Thyroid gland (tissue), 4 donors: ENCODE measurements around the gene LCN6. TPM values are rescaled to one million over a fixed set of nuclear protein-coding genes. Genes with fewer than 3 reads are reported as not detected.
A peak's percentile ranks its signal among the peaks of the same experiment; 100 is the strongest.

Experiments
- DNase-seq, 2 donors: peaks; one replicate each; pipeline ENCODE4 v3.0.0-alpha.2; 2019
- H3K27ac ChIP-seq, 3 donors: fragments of 200-600 bp; sonication (generic); 1 replicate in 2 of 3; 2 replicates in 1 of 3; pipeline ENCODE4 v1.5.1; 2016 to 2019; ENCODE audit warnings: mild to moderate bottlenecking in 1 of 3, moderate library complexity in 1 of 3
- H3K27me3 ChIP-seq: fragments of 200-600 bp; sonication (generic); one replicate; pipeline ENCODE4 v1.5.1; 2019
- H3K36me3 ChIP-seq, 2 donors: fragments of 200-600 bp; sonication (generic); one replicate each; pipeline ENCODE4 v1.5.1; 2016 to 2019
- H3K4me1 ChIP-seq, 2 donors: fragments of 200-600 bp; sonication (generic); one replicate each; pipeline ENCODE4 v1.5.1; 2017 to 2019
- H3K4me3 ChIP-seq, 3 donors: fragments of 200-600 bp; sonication (generic); replicated peaks in 1 of 3; 1 replicate in 2 of 3; 2 replicates in 1 of 3; pipeline ENCODE4 v1.5.1; 2016; ENCODE audit warnings: mild to moderate bottlenecking in 1 of 3
- H3K9me3 ChIP-seq: fragments of 200-600 bp; sonication (generic); one replicate; pipeline ENCODE4 v1.5.1; 2017
- POLR2A ChIP-seq, 2 donors: fragments of 450-650 bp; IDR thresholded peaks; one replicate each; pipeline ENCODE4 v1.6.1; 2017; ENCODE audit warnings: antibody characterized with exemption in 2 of 2, mild to moderate bottlenecking in 2 of 2, moderate library complexity in 1 of 2
- WGBS, 2 donors: methylation state at CpG; one replicate each; pipeline ENCODE4 v1.1.5; 2017; 5-methylcytosine and 5-hydroxymethylcytosine counted together
- intact Hi-C: fragments of 100-400 bp; cut with DNase I; formaldehyde crosslinking; loops from one replicate; pipeline ENCODE4 v1.15.1; 2023
- total RNA-seq, 4 donors: library from RNA; depleted of rRNA; stranded (reverse); fragments of >200 nt; gene quantifications; one replicate each; pipeline ENCODE4 v1.2.3, GENCODE V29; 2016
- TF ChIP-seq, protein P1 (sequence below), 6 experiments: fragments of 200-600 bp in 3 of 6; fragments of 450-650 bp in 3 of 6; sonication (generic) in 3 of 6; IDR thresholded peaks; one replicate each; pipeline ENCODE4 v1.5.1; 2016 to 2019; ENCODE audit warnings: antibody characterized with exemption in 6 of 6, mild to moderate bottlenecking in 2 of 6, inconsistent platforms in 1 of 6, moderate library complexity in 1 of 6

Gene LCN6
- total RNA-seq, 4 donors from 2014 or later, result 1.4 to 10.0 (median 4.5) TPM

DNA sequence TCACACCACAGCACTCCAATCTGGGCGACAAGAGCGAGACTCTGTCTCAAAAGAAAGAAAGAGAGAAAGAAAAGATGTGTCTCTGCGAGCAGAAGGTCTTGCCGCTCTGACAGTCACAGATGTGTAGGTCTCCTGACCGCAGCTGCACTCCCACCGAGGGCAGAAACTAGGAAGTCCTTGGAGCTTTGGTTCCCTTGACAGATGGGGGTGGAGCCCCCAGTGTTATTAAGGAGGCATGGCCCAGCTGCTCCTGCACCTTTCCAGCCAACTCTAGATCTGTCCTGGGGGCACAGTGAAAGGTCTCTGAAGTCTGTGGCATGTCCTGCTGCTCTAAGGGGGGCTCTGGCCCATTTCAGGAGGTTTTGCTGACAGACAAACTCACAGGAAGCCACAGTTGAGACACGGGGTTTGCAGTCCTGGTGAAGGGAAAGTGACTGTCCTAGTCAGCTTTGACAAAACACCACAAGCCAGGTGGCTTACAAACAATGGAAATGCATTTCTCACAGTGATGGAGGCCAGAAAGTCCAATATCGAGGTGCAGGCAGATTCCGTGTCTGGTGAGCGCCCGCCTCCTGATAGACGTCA, 45.0 kb downstream of the LCN6 start:
- H3K36me3 ChIP-seq, result no peaks in the 10 kb centered on the region
- no peak for DNase-seq
- intact Hi-C loops, result no loop called here
- H3K4me1 ChIP-seq, result peaks cover 0 to 7% of the 10 kb centered on the region in 2 donors
- no peak for TF ChIP-seq POLR2A (IDR thresholded peaks at IDR 0.05)
- TF ChIP-seq, protein P1, sequence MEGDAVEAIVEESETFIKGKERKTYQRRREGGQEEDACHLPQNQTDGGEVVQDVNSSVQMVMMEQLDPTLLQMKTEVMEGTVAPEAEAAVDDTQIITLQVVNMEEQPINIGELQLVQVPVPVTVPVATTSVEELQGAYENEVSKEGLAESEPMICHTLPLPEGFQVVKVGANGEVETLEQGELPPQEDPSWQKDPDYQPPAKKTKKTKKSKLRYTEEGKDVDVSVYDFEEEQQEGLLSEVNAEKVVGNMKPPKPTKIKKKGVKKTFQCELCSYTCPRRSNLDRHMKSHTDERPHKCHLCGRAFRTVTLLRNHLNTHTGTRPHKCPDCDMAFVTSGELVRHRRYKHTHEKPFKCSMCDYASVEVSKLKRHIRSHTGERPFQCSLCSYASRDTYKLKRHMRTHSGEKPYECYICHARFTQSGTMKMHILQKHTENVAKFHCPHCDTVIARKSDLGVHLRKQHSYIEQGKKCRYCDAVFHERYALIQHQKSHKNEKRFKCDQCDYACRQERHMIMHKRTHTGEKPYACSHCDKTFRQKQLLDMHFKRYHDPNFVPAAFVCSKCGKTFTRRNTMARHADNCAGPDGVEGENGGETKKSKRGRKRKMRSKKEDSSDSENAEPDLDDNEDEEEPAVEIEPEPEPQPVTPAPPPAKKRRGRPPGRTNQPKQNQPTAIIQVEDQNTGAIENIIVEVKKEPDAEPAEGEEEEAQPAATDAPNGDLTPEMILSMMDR (IDR thresholded peaks at IDR 0.05), result no peak
- no peak overlapping the region for H3K4me3 ChIP-seq
- H3K27me3 ChIP-seq, result no peaks in the 10 kb centered on the region
- WGBS, 2 donors, result 85 to 91% methylated on average over 10 to 12 of the region's 12 CpGs
- no peaks in the 10 kb centered on the region for H3K9me3 ChIP-seq
- no peak overlapping the region for H3K27ac ChIP-seq

DNA sequence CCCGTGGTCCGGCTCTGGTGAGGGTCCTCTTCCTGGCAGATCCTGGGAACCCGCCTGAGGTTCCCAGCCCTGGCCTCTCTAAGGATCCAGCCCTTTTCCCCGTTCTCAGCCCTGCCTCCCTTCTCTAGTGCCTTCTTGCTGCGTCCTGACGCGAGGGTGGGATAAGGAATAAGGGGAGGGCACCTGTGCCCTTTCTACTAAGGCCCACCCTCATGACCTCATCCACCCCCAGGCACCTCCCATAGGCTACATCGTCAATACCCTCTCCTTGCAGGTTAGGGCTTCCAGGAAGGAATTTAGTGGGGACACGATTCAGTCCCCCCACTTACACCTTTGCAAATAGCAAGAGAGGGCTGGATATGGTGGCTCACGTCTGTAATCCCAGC, 46.7 kb downstream of the LCN6 start:
- intact Hi-C loops, result no loop called here
- 57 to 60% methylated on average over 10 of the region's 10 CpGs for WGBS, 2 donors
- H3K27ac ChIP-seq, result no peak overlapping the region
- no peaks in the 10 kb centered on the region for H3K36me3 ChIP-seq
- no peak for DNase-seq
- no peaks in the 10 kb centered on the region for H3K9me3 ChIP-seq
- peaks cover 0 to 18% of the 10 kb centered on the region in 2 donors for H3K4me1 ChIP-seq
- H3K4me3 ChIP-seq, result no peak overlapping the region
- no peaks in the 10 kb centered on the region for H3K27me3 ChIP-seq
- TF ChIP-seq POLR2A (IDR thresholded peaks at IDR 0.05), result no peak
- TF ChIP-seq, protein P1 (IDR thresholded peaks at IDR 0.05), result no peak

DNA sequence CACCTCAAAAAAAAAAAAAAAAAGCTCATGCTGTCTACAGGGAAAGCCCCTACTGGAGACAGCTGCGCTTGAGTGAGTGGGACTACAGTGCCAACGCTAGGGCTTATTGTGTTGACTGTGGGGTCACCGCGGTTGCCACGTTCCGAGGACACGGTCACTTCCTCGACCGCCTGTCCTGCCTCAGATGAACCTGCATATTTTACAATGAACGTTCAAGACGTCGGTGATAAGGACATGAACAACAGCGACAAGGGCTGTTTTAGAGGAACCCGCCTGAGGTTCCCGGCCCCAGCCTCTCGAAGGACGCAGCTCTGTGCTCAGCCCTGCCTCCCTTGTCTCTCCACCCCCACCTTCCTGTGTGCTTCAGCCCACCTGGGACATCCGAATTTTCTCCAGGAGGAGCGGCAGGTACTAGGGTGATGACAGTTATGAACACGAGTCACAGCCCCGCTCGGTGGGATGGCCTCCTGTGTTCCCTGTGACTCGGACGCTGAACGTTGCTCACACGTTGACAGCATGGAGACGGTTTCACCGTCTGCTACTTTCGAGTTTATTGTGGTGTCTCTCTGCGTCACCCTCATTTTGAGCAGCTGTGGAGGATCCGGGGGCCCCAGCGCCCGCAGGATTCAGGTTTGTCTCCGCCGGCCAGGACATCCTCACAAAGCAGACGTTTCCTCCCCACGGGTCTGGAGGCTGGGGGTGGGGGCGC, 47.2 kb downstream of the LCN6 start:
- no peak overlapping the region for H3K4me3 ChIP-seq
- WGBS, 2 donors, result 26 to 44% methylated on average over 37 to 38 of the region's 38 CpGs
- intact Hi-C loops, result no loop called here
- no peaks in the 10 kb centered on the region for H3K36me3 ChIP-seq
- H3K27ac ChIP-seq, result no peak overlapping the region
- DNase-seq, result peak in 1 of 2 donors; percentile 58
- TF ChIP-seq, protein P1 (IDR thresholded peaks at IDR 0.05), result no peak
- TF ChIP-seq POLR2A (IDR thresholded peaks at IDR 0.05), result no peak
- no peaks in the 10 kb centered on the region for H3K9me3 ChIP-seq
- H3K27me3 ChIP-seq, result no peaks in the 10 kb centered on the region
- H3K4me1 ChIP-seq, result peaks cover 2 to 22% of the 10 kb centered on the region in 2 donors

DNA sequence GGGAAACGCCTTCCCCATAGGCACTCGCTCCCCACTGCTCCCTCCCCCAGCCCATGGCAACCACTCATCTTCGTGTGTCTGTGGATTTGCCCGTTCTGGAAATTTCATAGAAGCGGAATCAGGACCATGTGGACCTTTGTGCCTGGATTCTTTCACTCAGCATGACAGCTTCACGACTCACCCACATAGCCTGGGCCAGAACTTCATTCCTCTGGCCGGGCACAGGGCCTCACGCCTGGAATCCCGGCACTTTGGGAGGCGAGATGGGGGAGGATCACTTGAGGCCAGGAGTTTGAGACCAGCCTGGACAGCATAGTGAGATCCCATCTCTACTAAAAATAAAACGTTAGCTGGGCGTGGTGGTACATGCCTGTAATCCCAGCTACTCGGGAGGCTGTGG, 48.0 kb downstream of the LCN6 start:
- intact Hi-C loops, result no loop called here
- H3K36me3 ChIP-seq, result no peaks in the 10 kb centered on the region
- H3K27ac ChIP-seq, result no peak overlapping the region

More for the DNA sequence above, 48.0 kb downstream of the LCN6 start:
- no peaks in the 10 kb centered on the region for H3K27me3 ChIP-seq
- TF ChIP-seq, protein P1 (IDR thresholded peaks at IDR 0.05), result no peak
- no peak for TF ChIP-seq POLR2A (IDR thresholded peaks at IDR 0.05)
- no peaks in the 10 kb centered on the region for H3K9me3 ChIP-seq
- H3K4me1 ChIP-seq, result peaks cover 7 to 29% of the 10 kb centered on the region in 2 donors
- DNase-seq, result no peak
- H3K4me3 ChIP-seq, result no peak overlapping the region
- 83 to 86% methylated on average over 13 of the region's 13 CpGs for WGBS, 2 donors
